ENCODE data around the gene ZNF80. TPM values are rescaled to one million over a fixed set of nuclear protein-coding genes. Genes with fewer than 3 reads are reported as not detected.

Gene ZNF80
- total RNA-seq, 1 donor from 2014 or later, result not detected

DNA sequence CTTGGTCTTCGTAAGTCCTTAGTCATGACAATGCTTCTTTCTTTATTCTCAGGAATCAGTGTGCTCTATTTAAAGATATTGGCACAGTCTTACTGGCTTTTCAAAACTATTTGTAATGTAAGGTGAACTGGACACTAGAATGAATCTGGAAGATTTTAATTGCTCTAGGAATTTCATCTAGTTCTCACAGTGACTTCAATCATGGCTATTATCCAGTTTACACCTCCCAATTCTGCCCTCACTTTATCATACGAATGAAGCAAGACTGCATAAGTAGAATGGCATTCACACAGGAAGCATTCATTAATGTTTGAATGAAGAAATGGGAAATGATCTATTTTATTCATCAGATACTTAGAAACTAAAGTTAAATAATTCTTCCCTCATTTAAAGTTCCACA lies 31.8 kb downstream of the ZNF80 start:
- TF ChIP-seq, protein P1, sequence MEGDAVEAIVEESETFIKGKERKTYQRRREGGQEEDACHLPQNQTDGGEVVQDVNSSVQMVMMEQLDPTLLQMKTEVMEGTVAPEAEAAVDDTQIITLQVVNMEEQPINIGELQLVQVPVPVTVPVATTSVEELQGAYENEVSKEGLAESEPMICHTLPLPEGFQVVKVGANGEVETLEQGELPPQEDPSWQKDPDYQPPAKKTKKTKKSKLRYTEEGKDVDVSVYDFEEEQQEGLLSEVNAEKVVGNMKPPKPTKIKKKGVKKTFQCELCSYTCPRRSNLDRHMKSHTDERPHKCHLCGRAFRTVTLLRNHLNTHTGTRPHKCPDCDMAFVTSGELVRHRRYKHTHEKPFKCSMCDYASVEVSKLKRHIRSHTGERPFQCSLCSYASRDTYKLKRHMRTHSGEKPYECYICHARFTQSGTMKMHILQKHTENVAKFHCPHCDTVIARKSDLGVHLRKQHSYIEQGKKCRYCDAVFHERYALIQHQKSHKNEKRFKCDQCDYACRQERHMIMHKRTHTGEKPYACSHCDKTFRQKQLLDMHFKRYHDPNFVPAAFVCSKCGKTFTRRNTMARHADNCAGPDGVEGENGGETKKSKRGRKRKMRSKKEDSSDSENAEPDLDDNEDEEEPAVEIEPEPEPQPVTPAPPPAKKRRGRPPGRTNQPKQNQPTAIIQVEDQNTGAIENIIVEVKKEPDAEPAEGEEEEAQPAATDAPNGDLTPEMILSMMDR (conservative IDR thresholded peaks at IDR 0.05; ENCODE audit: low read depth, low read length), result no peak
- DNase-seq (ENCODE audit: low read depth), result no peak
- H3K4me3 ChIP-seq (ENCODE audit: low read depth, low read length), result no peak overlapping the region

DNA sequence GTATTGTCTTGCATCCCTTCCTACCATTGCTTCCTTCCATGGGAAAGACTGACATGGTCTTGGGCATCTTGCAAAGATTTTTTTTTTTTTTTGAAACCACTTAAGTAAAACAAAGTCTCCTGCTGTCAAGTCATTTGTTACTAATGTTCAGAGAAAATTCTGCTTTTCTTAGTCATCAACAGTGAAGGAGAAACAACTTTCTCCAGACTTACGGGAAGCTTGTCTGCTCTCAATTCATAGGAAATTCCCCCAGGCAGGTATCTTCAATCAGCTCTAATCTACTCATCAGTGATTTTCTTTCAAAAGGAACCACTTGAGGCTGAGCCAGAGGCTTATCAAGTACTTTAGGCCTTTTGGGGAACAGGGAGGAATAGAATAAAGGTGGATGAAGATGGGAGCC lies 42.6 kb downstream of the ZNF80 start:
- H3K4me3 ChIP-seq (ENCODE audit: low read depth, low read length), result no peak overlapping the region
- DNase-seq (ENCODE audit: low read depth), result no peak
- TF ChIP-seq, protein P1 (conservative IDR thresholded peaks at IDR 0.05; ENCODE audit: low read depth, low read length), result no peak

DNA sequence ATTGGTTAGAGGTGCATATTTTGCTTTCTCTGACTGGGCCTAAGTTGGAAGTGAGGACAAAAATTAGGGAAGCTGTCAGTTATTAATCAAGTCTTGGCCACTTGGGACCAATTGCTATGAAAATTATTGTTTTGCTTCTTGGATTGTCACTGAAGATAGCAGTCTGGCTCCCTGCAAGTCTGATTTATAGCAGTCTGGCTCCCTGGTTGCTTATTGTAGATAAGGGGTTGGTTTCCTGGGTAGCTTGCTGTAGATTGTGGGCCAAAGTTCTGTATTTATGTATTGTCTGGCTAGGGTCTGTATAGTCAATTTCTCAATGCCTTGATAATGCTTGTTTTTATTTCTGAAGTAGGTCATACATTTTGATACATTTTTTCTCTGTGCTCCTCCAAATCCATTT lies 45.2 kb downstream of the ZNF80 start:
- no peak for DNase-seq (ENCODE audit: low read depth)
- no peak overlapping the region for H3K4me3 ChIP-seq (ENCODE audit: low read depth, low read length)
- TF ChIP-seq, protein P1 (conservative IDR thresholded peaks at IDR 0.05; ENCODE audit: low read depth, low read length), result no peak

DNA sequence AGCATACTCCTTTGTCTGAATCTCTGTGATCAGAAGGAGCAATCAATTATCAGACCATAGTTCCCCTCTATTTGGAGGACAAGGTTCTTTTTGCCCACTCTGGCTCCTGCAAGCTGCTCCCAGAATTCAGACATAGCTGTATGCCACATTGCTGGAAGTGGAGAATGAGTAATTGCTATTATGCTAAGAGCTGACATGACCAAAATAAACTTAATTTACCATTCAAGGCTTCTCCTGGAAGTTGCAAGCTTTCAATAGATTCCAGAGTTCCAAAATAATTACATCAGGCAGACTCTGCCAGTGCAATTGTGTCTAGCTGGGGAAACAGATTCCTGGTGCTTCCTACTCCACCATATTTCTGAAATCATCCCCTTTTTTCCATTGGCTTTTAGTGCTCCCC lies 50.9 kb downstream of the ZNF80 start:
- H3K4me3 ChIP-seq (ENCODE audit: low read depth, low read length), result no peak overlapping the region
- TF ChIP-seq, protein P1 (conservative IDR thresholded peaks at IDR 0.05; ENCODE audit: low read depth, low read length), result no peak
- DNase-seq (ENCODE audit: low read depth), result no peak

Other genes with a start within 250 kb of the ZNF80 start
- 1.2 and 2.1 TPM in 2 replicates for gene CCDC191, start 181.1 kb downstream of the ZNF80 start, total RNA-seq
- gene QTRT2, start 180.8 kb downstream of the ZNF80 start, total RNA-seq, result 22.6 and 24.2 TPM in 2 replicates
- not detected in 2 replicates for gene DRD3, start 58.5 kb downstream of the ZNF80 start, total RNA-seq
- gene TIGIT, start 56.5 kb upstream of the ZNF80 start, total RNA-seq, result not detected in 2 replicates